Lower lobe of right lung (tissue), 2 donors: ENCODE results near the gene COL8A1. TPM values are rescaled to one million over a fixed set of nuclear protein-coding genes. Genes with fewer than 3 reads are reported as not detected.

ENCODE experiments used
- ATAC-seq, 2 donors: fragments of 200-7000 bp; cut with Tn5 transposase; one replicate each; pipeline ENCODE4 v1.9.1; 2020 to 2022; ENCODE audit warnings: mild to moderate bottlenecking in 2 of 2, moderate library complexity in 2 of 2
- DNase-seq: peaks from one replicate; pipeline ENCODE4 v3.0.0-alpha.2; 2020
- H3K27ac ChIP-seq: fragments of 200-600 bp; one replicate; pipeline ENCODE4 v1.8.0; 2022
- H3K27me3 ChIP-seq: fragments of 200-600 bp; one replicate; pipeline ENCODE4 v1.8.0; 2022; ENCODE audit warnings: low read depth
- H3K36me3 ChIP-seq: fragments of 200-600 bp; one replicate; pipeline ENCODE4 v1.8.0; 2022; ENCODE audit warnings: mild to moderate bottlenecking
- H3K4me1 ChIP-seq: fragments of 200-600 bp; one replicate; pipeline ENCODE4 v1.8.0; 2022
- H3K4me3 ChIP-seq: fragments of 200-600 bp; one replicate; pipeline ENCODE4 v1.8.0; 2022; ENCODE audit warnings: mild to moderate bottlenecking
- H3K9me3 ChIP-seq: fragments of 200-600 bp; one replicate; pipeline ENCODE4 v1.8.0; 2022
- CTCF ChIP-seq: fragments of 200-600 bp; IDR thresholded peaks from one replicate; pipeline ENCODE4 v1.8.0; 2022; ENCODE audit warnings: antibody characterized with exemption, mild to moderate bottlenecking
- intact Hi-C: fragments of 100-400 bp; cut with DNase I; formaldehyde crosslinking; loops from one replicate; pipeline ENCODE4 v1.11.0; 2022
- total RNA-seq: library from RNA; stranded (reverse); fragmentation: NEBNext Ultra II Directional; extraction: Animal tissue kit (Norgen Biotek cat#: 25700); gene quantifications from one replicate; pipeline ENCODE4 v1.2.1, GENCODE V29; 2021
- donor health status: DM: no; HTN: yes; CAD: no; lungs with severe emphysema.

Gene COL8A1
- total RNA-seq, 1 donor from 2014 or later: 56.1 TPM

GRCh38 chr3:99681512-99681911 lies 43.1 kb downstream of the COL8A1 start:
- no peaks in the 10 kb centered on the region for H3K36me3 ChIP-seq
- DNase-seq: no peak
- no peak for ATAC-seq
- H3K9me3 ChIP-seq: no peaks in the 10 kb centered on the region
- H3K4me3 ChIP-seq: no peak overlapping the region
- intact Hi-C loops: no loop called here
- no peak overlapping the region for H3K27ac ChIP-seq
- TF ChIP-seq CTCF: no peak
- no peaks in the 10 kb centered on the region for H3K27me3 ChIP-seq
- H3K4me1 ChIP-seq: peaks cover 11% of the 10 kb centered on the region

- Histone ChIP-seq H3K27me3 (no peaks in the 10 kb centered on the region), H3K36me3 (no peaks in the 10 kb centered on the region), H3K4me3 (no peak overlapping the region), H3K4me1 (peaks cover 8% of the 10 kb centered on the region), H3K27ac (no peak overlapping the region), H3K9me3 (no peaks in the 10 kb centered on the region)
- DNase-seq (no peak), ATAC-seq (no peak)
- TF ChIP-seq CTCF: no peak
- intact Hi-C loops: no loop called here
Observed at GRCh38 chr3:99681976-99682375, 43.6 kb downstream of the COL8A1 start.

- Histone ChIP-seq H3K4me1 (no peaks in the 10 kb centered on the region), H3K36me3 (no peaks in the 10 kb centered on the region), H3K27me3 (no peaks in the 10 kb centered on the region), H3K27ac (no peak overlapping the region), H3K4me3 (no peak overlapping the region), H3K9me3 (no peaks in the 10 kb centered on the region)
- DNase-seq (no peak), ATAC-seq (peak in 1 of 2 donors; percentile 52)
- TF ChIP-seq CTCF: no peak
- intact Hi-C loops: no loop called here
Observed at GRCh38 chr3:99683465-99683864, 45.1 kb downstream of the COL8A1 start.

GRCh38 chr3:99683876-99684275 lies 45.5 kb downstream of the COL8A1 start:
- intact Hi-C loops: no loop called here
- H3K4me1 ChIP-seq: no peaks in the 10 kb centered on the region
- ATAC-seq (peak in 1 of 2 donors; percentile 22), DNase-seq (no peak)
- no peaks in the 10 kb centered on the region for H3K27me3 ChIP-seq
- H3K36me3 ChIP-seq: no peaks in the 10 kb centered on the region
- TF ChIP-seq CTCF: no peak
- no peaks in the 10 kb centered on the region for H3K9me3 ChIP-seq
- no peak overlapping the region for H3K4me3 ChIP-seq
- H3K27ac ChIP-seq: no peak overlapping the region

- Histone ChIP-seq H3K27ac (no peak overlapping the region), H3K27me3 (no peaks in the 10 kb centered on the region), H3K4me3 (no peak overlapping the region), H3K36me3 (no peaks in the 10 kb centered on the region), H3K9me3 (no peaks in the 10 kb centered on the region), H3K4me1 (no peaks in the 10 kb centered on the region)
- ATAC-seq (peak; percentile 30 to 83), DNase-seq (no peak)
- intact Hi-C loops: no loop called here
- TF ChIP-seq CTCF: no peak
Observed at GRCh38 chr3:99684644-99685043, 46.2 kb downstream of the COL8A1 start.

GRCh38 chr3:99686469-99686868 lies 48.1 kb downstream of the COL8A1 start:
- DNase-seq: no peak
- no peak overlapping the region for H3K27ac ChIP-seq
- no peaks in the 10 kb centered on the region for H3K4me1 ChIP-seq
- peak in 1 of 2 donors; percentile 17 for ATAC-seq
- TF ChIP-seq CTCF: no peak
- no peaks in the 10 kb centered on the region for H3K9me3 ChIP-seq
- intact Hi-C loops: no loop called here
- H3K27me3 ChIP-seq: no peaks in the 10 kb centered on the region
- no peak overlapping the region for H3K4me3 ChIP-seq
- no peaks in the 10 kb centered on the region for H3K36me3 ChIP-seq
